Measurements from ENCODE around the gene ATP5ME. TPM values are rescaled to one million over a fixed set of nuclear protein-coding genes. Genes with fewer than 3 reads are reported as not detected.

Gene ATP5ME
- total and polyA plus RNA-seq, 4 donors = 31.4 to 621 (median 169) TPM

DNA sequence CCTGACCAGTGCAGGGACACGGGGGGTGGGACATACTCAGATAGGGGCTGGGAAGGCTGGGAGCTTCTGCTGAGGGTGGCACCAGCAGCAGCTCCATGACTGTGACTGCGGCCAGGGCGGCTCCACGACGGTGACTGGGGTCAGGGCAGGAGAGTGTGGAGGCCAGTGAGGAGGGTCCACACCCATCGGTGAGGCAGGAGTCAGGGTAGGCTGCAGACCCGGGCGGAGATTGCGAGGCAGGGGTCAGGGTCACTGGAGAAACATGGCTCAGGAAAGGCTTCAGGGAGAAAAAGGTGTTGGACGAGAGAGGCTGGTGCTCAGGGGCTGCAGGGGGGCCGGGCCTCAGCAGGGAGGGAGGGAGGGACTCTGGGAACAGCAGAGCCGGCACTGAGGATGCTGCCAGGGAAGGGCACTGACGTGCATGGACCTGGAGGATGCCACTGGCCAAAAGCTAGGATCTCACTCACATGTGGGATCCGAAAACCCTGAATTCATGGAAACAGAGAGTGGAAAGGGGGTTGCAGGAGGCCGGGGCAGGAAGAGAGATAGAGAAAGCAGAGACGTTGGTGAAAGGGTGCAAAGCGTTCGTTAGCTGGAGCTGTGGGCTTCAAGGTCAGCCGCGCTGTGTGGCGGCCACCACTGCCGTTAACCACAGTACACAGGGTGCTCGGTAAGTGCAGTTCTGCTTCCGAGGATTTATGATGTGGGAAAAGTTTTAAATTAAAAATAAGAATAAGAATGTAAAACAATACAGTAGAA lies 22.0 kb downstream of the ATP5ME start:
- Histone ChIP-seq H3K36me3 (ENCODE audit: control insufficient read depth in 4 of 4, insufficient read depth in 3 of 4, low read depth in 1 of 4, low read length in 3 of 4) (no peaks in the 10 kb centered on the region), H3K9me3 (ENCODE audit: control insufficient read depth in 4 of 4, low read length in 3 of 4) (no peaks in the 10 kb centered on the region), H3K4me3 (ENCODE audit: low read depth in 1 of 3, low read length in 3 of 3) (no peak overlapping the region), H3K27ac (ENCODE audit: low read depth in 1 of 2, low read length in 2 of 2) (no peak overlapping the region), H3K27me3 (ENCODE audit: control insufficient read depth in 4 of 4, insufficient read depth in 4 of 4, low read length in 3 of 4) (peaks cover 0 to 5% (median 1%) of the 10 kb centered on the region in 4 donors), H3K4me1 (ENCODE audit: control insufficient read depth in 4 of 4, insufficient read depth in 4 of 4, low read length in 3 of 4) (no peaks in the 10 kb centered on the region), H3K9ac (ENCODE audit: low read depth in 1 of 2, low read length in 2 of 2) (no peak overlapping the region)
- DNase-seq (ENCODE audit: low spot score) = no peak
- 65% methylated on average over 24 of the region's 24 CpGs for WGBS
- no peak for TF ChIP-seq FOXA1 (IDR thresholded peaks at IDR 0.05)
- TF ChIP-seq HNF4A (conservative IDR thresholded peaks at IDR 0.05) = no peak
- TF ChIP-seq CTCF (IDR thresholded peaks at IDR 0.05; ENCODE audit: low read depth, low read length, missing input control) = no peak
- TF ChIP-seq, protein P1, sequence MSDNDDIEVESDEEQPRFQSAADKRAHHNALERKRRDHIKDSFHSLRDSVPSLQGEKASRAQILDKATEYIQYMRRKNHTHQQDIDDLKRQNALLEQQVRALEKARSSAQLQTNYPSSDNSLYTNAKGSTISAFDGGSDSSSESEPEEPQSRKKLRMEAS (IDR thresholded peaks at IDR 0.05) = no peak
- TF ChIP-seq, protein P2, sequence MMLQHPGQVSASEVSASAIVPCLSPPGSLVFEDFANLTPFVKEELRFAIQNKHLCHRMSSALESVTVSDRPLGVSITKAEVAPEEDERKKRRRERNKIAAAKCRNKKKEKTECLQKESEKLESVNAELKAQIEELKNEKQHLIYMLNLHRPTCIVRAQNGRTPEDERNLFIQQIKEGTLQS (IDR thresholded peaks at IDR 0.05) = no peak
- no peak for TF ChIP-seq FOXA2 (IDR thresholded peaks at IDR 0.05)
- TF ChIP-seq RXRA (IDR thresholded peaks at IDR 0.05) = no peak
- TF ChIP-seq GABPA (IDR thresholded peaks at IDR 0.05 in 1 of 2, conservative IDR thresholded peaks at IDR 0.05 in 1 of 2) = no peak
- no peak for TF ChIP-seq YY1 (IDR thresholded peaks at IDR 0.05)
- no peak for TF ChIP-seq EGR1 (IDR thresholded peaks at IDR 0.05; ENCODE audit: low read depth in 2 of 2)
- TF ChIP-seq ZBTB33 (IDR thresholded peaks at IDR 0.05) = no peak
- no peak for TF ChIP-seq SP1 (IDR thresholded peaks at IDR 0.05)
- TF ChIP-seq TAF1 (conservative IDR thresholded peaks at IDR 0.05) = no peak
- TF ChIP-seq REST (IDR thresholded peaks at IDR 0.05) = no peak
- TF ChIP-seq JUND (IDR thresholded peaks at IDR 0.05) = no peak
- no peak for TF ChIP-seq HNF4G (IDR thresholded peaks at IDR 0.05)
- no peak for TF ChIP-seq RAD21 (IDR thresholded peaks at IDR 0.05)

All from liver (tissue), 9 donors.